IPS-18c (cell line): ENCODE data around the gene KERA.

Source experiments
- H3K4me3 ChIP-seq: 2 replicates; pipeline ENCODE4 v1.7.0; 2013; ENCODE audit warnings: low read depth, mild to moderate bottlenecking, low read length, moderate library complexity; ENCODE audit not compliant: insufficient read depth
- H3K9me3 ChIP-seq: one replicate; pipeline ENCODE4 v1.6.1; 2013; ENCODE audit warnings: mild to moderate bottlenecking, low read length, moderate library complexity; ENCODE audit not compliant: control insufficient read depth, insufficient read depth

The KERA gene

GRCh38 chr12:91040096-91040755, 17.6 kb downstream of the KERA start:
- Histone ChIP-seq H3K9me3 (no peaks in the 10 kb centered on the region), H3K4me3 (no peak overlapping the region)

DNA sequence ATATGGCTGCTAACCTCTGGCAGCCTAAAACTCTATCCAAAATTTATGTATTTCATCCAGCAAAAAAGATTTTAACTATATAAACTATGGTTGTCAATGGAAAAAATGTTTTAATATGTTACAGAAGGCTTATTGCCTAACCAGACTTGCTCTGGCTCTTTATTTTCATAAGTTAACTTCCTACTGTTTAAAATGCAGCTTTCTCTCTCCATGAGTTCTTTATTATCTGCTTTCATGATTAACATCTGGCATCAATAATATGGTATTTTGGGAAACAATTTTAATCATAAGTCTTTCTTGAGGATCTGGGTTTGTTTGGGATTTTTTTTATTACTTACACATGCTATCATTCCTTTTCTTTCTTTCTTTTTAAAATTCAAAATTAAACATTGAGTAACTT, 20.5 kb downstream of the KERA start:
- Histone ChIP-seq H3K9me3 (no peaks in the 10 kb centered on the region), H3K4me3 (no peak overlapping the region)

GRCh38 chr12:91033251-91033650, 24.6 kb downstream of the KERA start:
- Histone ChIP-seq H3K9me3 (no peaks in the 10 kb centered on the region), H3K4me3 (no peak overlapping the region)

DNA sequence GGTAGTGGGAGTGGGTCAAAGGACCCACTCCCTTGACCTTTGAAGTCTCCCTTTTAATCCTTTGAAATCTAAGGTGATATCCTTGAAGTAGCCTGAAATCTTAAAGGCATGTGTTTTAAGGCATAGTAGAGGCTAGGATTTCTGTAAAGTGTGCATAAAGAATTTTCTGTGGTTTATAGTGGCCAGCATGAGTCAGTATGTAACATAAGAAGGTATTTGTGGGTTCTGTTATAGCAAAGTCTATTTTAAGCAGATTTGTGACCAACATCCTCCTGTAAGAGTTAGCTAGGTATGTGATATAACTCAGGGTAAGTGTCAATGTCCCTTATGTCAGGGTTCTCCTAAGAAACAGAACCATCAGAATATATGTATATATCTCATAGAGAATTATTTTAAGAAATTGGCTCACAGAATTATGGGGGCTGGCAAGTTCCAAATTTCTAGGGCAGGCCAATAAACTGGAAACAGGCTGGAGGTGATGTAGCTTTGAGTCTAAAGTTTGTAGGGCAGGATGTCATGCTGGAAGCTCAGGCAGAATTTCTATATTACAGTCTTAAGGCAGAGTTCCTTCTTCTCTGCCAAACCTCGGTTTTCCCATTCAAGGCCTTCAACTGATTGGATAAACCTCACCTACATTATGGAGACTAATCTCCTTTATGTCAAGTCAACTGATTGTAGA, 34.4 kb downstream of the KERA start:
- H3K9me3 ChIP-seq: no peaks in the 10 kb centered on the region
- H3K4me3 ChIP-seq: no peak overlapping the region

- Histone ChIP-seq H3K9me3 (no peaks in the 10 kb centered on the region), H3K4me3 (no peak overlapping the region)
Measured at GRCh38 chr12:91021076-91021475, 36.7 kb downstream of the KERA start.

GRCh38 chr12:91019455-91019854, 38.4 kb downstream of the KERA start:
- H3K4me3 ChIP-seq: no peak overlapping the region
- H3K9me3 ChIP-seq: no peaks in the 10 kb centered on the region

DNA sequence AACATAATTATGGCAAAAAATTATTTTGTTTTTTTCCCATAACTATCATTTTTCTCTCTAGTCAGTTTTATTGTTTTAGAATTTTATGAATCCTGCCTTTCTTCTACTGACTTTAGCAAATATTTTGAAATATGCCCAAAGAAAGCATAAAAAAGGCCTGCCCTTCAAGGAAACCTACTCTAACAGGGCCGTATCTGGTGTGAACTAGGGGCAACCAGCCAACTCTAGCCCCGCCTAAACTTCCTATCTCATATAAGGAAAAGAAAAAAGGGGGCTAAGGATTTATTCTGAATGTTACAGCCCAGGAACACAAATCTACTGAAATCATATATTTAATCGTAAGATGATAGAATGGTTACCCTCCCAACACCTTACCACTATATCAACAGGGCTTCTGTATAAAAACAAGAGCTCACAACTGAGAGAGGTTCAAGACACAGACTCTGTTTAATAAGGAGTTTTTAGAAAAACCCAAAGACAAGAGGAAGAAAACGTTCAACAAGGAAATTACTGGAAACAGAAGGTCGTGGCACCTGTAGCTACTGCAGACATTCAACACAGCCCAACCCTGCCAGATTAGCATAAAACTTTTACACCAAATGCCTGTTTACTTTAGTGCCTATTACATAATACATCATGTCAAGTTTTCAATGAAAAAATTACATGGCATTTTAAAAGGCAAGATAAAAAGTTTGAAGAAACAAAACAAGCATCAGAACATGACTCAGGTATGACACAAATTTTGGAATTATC, 40.1 kb downstream of the KERA start:
- no peaks in the 10 kb centered on the region for H3K9me3 ChIP-seq
- no peak overlapping the region for H3K4me3 ChIP-seq

DNA sequence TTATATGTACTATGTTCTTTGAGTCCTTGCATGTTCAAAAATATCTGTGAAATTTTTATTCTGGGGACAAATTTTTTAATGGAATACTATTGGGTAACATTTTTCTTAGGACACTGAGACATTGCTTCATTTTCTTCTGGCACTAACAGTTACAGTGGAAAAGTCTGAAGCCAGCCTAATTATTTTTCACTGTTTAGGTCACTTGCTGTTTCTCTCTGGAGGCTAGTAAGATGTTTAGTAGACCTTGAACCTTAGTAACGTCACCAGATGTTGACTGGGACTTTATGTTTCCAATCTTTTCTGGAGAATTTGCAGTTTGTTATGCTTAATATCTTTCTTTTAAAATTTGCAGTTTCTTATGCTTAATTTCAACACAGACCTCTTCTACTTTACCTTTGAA, 40.8 kb downstream of the KERA start:
- no peak overlapping the region for H3K4me3 ChIP-seq
- H3K9me3 ChIP-seq: no peaks in the 10 kb centered on the region

GRCh38 chr12:91009319-91009950, 48.4 kb downstream of the KERA start:
- no peak overlapping the region for H3K4me3 ChIP-seq
- no peaks in the 10 kb centered on the region for H3K9me3 ChIP-seq

GRCh38 chr12:91007531-91008290, 50.1 kb downstream of the KERA start:
- no peaks in the 10 kb centered on the region for H3K9me3 ChIP-seq
- no peak overlapping the region for H3K4me3 ChIP-seq

DNA sequence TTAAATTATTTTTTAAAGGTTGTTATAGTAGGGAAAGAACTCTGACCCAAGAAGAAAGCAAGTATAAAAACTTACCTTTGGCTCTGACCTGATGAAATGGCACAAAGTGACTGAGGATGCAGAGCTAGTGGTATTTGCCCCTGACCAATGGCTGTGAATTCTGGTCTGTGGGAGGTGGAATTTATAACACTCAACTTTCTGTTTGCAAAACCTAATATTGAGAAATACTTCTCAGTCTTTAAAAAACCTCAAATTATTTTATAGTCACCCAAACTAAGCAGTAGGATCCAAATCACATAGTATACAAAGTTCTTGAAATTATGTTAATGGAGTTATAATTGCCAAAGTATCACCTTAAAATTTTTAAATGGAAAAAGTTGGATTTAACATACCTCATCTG, 53.0 kb downstream of the KERA start, which contains the start of gene EPYC:
EPYC (minus strand) TSS at position 101 of the 400 bp plus-strand sequence. CDS start 2,407 bp downstream, outside the sequence.
- Histone ChIP-seq H3K9me3 (no peaks in the 10 kb centered on the region), H3K4me3 (no peak within 1 kb of the TSS)

- H3K9me3 ChIP-seq: no peaks in the 10 kb centered on the region
Measured at GRCh38 chr12:91003737-91004136, 54.1 kb downstream of the KERA start.

DNA sequence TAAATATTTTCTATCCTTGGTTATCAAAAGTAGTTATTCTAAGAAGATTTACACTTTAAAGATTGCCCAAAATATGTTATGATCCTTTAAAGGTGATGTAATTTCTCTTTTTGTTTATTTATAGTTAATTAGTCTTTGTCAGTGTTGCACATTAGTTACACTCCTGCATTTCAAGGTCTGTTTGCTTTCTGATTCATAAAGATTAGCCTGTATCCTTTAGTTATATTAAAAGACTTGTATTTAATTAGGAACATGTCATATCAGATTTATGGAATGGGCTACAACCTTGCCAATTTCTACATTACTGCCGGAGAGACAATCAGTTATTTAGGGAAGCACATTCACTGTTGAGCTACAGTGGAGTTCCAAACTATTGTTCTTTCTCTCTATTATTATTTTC, 56.5 kb downstream of the KERA start:
- no peaks in the 10 kb centered on the region for H3K9me3 ChIP-seq
- no peak overlapping the region for H3K4me3 ChIP-seq

More at GRCh38 chr12:91003737-91004136, 54.1 kb downstream of the KERA start:
- H3K4me3 ChIP-seq: no peak overlapping the region
